Measurements from ENCODE around the gene RRP12.
"Not testable (repeated sequence)": the region's sequence is repeated elsewhere in the genome, so short reads cannot be mapped to it uniquely, and the experiment has no call there.

Gene RRP12

DNA sequence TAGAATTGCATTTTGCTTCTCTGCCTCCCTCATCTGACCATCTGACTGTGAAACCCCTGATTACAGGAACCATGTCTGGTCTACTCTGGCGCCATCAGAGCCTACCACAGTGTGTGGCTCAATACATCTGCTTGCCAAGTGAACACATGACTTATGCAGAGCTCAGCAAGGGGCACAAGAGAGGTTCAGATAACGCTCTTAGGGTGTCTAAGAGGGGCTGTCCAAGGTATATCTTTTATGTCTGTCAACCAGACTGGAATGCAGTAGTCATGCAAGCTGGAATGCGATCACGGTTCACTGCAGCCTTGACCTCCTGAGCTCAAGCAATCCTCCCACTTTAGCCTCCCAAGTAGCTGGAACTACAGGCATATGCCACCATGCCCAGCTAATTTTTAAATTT is 10.3 kb upstream of the RRP12 start:
- no peak for DNase-seq (ENCODE audit: low read depth)
- no peak overlapping the region for H3K4me3 ChIP-seq (ENCODE audit: low read depth, low read length)

GRCh38 chr10:97408496-97408992 is 7.4 kb upstream of the RRP12 start:
- no peak for DNase-seq (ENCODE audit: low read depth)
- no peak overlapping the region for H3K4me3 ChIP-seq (ENCODE audit: low read depth, low read length)

GRCh38 chr10:97407952-97408248 is 6.8 kb upstream of the RRP12 start:
- no peak for DNase-seq (ENCODE audit: low read depth)
- no peak overlapping the region for H3K4me3 ChIP-seq (ENCODE audit: low read depth, low read length)

DNA sequence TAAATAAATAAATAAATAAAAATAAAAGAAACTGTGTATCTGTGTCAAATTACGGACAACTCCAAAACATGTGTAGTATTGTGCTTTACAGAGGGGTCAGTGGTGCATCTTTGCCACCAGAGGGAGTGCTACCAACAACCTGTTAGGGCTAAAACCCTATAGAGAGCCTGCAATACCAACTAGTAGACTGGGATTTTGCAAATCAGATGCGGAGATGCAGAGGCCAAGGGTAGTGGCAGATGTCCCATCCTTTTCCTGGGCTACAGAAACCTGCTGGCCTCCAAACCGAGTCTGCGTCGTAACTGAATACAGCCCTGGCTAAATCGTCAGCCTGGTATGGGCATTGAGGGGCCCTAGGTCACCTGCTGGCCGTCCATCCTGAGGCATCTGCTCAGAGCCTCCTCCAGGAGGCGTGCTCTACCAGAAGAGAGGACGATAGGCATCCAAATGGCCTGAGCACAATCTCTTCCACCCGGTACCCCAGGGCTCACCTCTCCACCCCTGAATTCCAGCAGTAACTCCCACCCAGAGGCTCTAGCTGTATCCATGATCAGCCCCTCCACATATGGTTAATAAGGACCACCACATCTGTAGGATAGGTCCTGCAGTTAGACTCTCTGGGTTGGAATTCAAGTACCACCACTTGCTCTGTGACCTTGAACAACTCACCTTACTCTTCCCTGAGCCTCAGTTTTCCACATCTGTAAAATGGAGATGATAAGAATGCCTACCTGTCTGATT is 6.2 kb upstream of the RRP12 start:
- peak; percentile 28 for DNase-seq (ENCODE audit: low read depth)
- no peak overlapping the region for H3K4me3 ChIP-seq (ENCODE audit: low read depth, low read length)

DNA sequence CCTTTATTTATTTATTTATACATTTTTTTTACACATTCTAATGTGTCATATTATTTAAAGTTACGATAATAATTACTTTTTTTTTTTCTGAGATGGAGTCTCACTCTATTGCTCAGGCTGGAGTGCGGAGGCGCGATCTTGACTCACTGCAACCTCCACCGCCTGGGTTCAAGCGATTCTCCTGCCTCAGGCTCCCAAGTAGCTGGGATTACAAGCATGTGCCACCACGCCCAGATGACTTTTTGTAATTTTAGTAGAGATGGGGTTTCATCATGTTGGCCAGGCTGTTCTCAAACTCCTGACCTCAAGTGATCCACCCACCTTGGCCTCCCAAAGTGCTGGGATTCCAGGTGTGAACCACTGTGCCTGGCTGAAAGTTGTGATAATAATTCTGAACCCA is 5.3 kb upstream of the RRP12 start:
- not testable (repeated sequence) for H3K4me3 ChIP-seq (ENCODE audit: low read depth, low read length); DNase-seq (ENCODE audit: low read depth)

DNA sequence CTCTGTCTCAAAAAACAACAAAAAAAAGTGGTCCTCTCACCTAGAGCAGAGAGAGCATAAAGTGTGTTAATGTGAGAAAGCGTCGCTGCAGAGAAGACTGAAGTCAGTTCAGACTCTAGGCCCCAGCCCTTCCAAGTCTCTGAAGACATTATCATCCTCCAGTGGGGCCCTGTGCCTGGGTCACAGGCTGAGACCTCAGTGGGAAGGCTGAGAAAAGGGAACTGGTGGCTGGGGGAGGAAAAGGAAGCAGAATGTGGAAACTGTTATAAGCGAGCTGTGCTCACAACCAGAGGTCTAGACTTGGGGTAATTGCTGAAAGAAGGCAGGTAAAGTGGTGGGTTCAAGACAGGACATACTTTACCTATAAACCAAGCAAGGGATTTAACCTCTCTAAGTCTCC is 4.9 kb upstream of the RRP12 start:
- H3K4me3 ChIP-seq (ENCODE audit: low read depth, low read length), result no peak overlapping the region
- DNase-seq (ENCODE audit: low read depth), result no peak

DNA sequence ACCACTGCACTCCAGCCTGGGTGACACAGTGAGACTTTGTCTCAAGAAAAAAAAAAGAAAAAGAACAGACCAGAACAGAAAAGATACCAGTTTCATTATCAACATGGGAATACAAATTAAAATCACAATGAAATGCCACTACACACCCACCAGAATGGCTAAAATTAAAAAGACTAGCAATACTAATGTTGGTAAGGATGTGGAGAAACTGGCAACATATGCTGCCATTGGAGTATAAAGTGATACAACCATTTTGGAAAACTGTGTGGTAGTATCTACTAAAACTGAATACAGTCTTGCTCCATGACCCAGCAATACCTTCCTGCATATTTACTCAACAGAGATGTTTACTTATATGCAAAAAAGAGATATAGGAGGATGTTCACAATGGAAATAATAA is 2.9 kb upstream of the RRP12 start:
- DNase-seq (ENCODE audit: low read depth), result no peak
- H3K4me3 ChIP-seq (ENCODE audit: low read depth, low read length), result no peak overlapping the region

DNA sequence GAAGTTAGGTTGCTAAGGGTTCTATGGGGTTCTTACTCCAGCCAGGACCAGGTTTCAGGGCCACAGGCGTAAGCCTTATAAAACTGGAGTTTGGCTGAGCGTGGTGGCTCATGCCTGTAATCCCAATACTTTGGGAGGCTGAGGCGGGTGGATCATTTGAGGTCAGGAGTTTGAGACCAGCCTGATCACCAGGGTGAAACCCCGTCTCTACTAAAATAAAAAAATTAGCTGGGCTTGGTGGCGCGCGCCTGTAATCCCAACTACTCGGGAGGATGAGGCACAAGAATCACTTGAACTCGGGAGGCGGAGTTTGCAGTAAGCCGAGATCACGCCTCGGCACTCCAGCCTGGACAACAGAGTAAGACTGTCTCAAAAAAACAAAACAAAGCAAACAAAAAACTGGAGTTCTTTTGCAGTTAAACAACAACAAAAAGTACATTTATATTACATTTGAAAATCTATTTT is 347 bp upstream of the RRP12 start:
- DNase-seq (ENCODE audit: low read depth), result no peak
- H3K4me3 ChIP-seq (ENCODE audit: low read depth, low read length), result peak overlapping the region; percentile 95

DNA sequence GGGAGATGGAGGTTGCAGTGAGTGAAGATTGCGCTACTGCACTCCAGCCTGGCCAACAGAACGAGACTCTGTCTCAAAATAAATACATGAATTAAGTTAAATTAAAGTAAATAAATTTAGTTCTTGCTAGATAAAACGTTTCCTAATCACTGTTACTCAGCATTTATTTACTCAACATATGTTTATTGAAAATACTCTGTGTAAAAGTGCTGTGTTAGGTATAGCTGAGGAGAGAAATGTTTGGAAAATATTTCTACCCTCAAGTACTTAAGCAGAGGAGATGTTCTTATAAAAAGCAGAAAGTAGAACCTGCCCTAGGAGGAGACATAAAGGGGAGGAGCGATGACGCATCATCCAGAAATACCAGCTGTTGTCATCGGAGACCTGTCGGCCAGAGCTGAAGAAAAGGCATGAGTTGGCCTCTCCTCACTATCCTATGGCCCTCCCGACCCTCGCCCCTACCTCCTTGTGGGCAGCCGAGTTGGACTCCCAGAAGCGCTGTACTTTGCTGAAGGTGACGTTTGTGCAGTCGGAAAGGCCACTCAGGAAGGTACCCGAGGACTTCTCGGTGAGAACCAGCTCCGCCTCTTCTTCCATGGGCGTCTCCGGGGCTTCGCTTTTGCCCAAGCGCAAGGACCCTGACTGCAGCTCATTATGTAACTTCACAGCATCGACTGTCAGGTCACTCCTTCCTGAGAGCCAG is 1.1 kb downstream of the RRP12 start:
- H3K4me3 ChIP-seq (ENCODE audit: low read depth, low read length), result peak overlapping the region; percentile 95
- DNase-seq (ENCODE audit: low read depth), result no peak

GRCh38 chr10:97396056-97396455 is 5.1 kb downstream of the RRP12 start:
- no peak overlapping the region for H3K4me3 ChIP-seq (ENCODE audit: low read depth, low read length)
- no peak for DNase-seq (ENCODE audit: low read depth)

DNA sequence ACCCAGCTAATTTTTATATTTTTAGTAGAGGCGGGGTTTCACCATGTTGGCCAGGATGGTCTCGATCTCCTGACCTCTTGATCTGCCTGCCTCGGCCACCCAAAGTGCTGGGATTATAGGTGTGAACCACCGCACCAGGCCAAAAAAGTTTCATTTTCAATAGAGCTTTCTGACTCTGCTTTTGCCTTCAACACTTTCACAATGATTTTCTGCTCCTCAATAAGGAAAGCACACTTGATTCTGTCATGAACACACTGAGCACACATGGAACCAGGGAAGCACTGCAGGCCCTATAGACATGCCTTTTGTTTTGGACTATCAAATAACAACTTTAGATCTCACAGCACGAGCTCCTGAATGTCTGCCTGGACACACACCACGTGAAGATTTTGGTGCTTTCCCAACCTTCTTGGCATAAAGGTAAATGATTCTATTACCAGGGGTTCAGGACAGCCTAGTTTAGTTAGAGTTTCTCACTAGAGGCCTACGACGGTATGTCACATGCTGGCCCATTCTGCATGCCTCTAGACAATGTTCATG is 8.0 kb downstream of the RRP12 start:
- H3K4me3 ChIP-seq (ENCODE audit: low read depth, low read length), result no peak overlapping the region
- no peak for DNase-seq (ENCODE audit: low read depth)

GRCh38 chr10:97390091-97390490 is 11.0 kb downstream of the RRP12 start:
- no peak for DNase-seq (ENCODE audit: low read depth)
- H3K4me3 ChIP-seq (ENCODE audit: low read depth, low read length), result no peak overlapping the region

DNA sequence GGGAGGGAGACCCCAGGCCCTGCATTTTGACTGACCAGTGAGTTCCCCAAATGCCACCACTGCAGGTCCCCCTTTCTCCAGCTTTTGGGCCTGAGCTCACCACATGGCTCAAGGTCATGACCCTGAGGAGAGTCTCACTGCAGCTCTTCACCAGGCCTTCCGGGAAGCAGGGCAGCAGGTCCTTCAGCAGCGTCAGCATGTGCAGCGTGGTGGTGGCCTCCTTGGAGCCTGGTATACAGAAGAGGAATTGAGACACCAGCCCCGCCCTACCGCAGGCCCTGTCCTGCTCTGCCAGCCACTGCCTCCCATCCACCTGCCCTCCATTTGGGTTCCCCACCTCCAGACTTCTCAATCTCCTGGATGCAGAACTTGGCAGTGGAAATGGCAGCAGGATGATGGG is 13.0 kb downstream of the RRP12 start:
- no peak overlapping the region for H3K4me3 ChIP-seq (ENCODE audit: low read depth, low read length)
- DNase-seq (ENCODE audit: low read depth), result no peak

- no peak overlapping the region for H3K4me3 ChIP-seq (ENCODE audit: low read depth, low read length)
- no peak for DNase-seq (ENCODE audit: low read depth)
Measured at GRCh38 chr10:97385565-97385964, 15.6 kb downstream of the RRP12 start.

- DNase-seq (ENCODE audit: low read depth), result no peak
- H3K4me3 ChIP-seq (ENCODE audit: low read depth, low read length), result no peak overlapping the region
Measured at GRCh38 chr10:97384641-97385040, 16.5 kb downstream of the RRP12 start.

- DNase-seq (ENCODE audit: low read depth), result no peak
- no peak overlapping the region for H3K4me3 ChIP-seq (ENCODE audit: low read depth, low read length)
Measured at GRCh38 chr10:97384156-97384555, 17.0 kb downstream of the RRP12 start.

- DNase-seq (ENCODE audit: low read depth), result no peak
- no peak overlapping the region for H3K4me3 ChIP-seq (ENCODE audit: low read depth, low read length)
Measured at GRCh38 chr10:97383159-97383558, 18.0 kb downstream of the RRP12 start.

GRCh38 chr10:97381626-97382025 is 19.5 kb downstream of the RRP12 start:
- no peak for DNase-seq (ENCODE audit: low read depth)
- H3K4me3 ChIP-seq (ENCODE audit: low read depth, low read length), result no peak overlapping the region

GRCh38 chr10:97380516-97380915 is 20.6 kb downstream of the RRP12 start:
- no peak for DNase-seq (ENCODE audit: low read depth)
- H3K4me3 ChIP-seq (ENCODE audit: low read depth, low read length), result no peak overlapping the region

DNA sequence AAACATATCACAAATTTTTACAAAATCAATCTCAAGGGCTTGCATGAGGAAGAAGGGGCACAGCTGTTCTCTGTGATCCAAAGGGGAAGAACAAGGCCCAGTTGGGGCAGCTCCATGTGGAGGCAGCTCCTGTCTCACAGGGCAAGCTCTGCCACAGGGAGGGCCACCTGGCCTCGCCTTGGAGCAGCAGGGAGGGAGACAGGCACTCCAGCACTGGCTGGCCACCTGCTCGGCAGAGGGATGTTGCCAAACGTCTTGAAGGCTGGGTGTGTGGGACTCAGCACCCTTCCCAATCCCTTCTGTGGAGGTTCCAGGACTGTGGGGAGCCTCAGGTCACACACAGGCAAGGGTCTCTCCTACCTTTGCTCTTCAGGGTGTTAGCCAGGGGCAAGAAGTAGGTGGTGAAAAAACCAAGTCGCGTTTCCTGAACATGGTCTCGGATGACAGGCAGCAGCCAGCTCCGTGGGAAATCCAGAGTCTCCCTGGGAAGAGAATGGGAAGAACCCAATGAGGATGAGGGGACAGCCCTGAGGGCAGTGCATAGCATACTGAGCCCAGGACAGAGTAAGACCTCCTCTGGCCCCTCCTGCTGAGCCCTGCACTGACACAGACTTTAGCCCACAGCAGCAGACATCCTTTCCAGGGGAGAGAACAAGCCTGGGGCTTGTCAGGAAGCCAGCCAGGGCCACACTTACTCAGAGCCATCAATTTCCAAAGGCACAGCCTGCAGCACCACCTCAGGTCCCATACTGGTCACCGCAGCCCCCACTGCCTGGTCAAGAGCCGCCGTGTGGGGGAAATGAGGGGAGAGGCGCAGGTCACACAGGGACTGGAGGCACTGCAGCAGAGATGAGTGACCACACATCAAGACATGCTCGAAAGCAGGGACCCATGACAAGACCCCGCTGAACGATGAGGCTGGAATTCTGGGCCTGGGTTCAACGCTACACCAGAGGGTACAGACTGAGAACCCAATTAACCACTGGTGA is 21.9 kb downstream of the RRP12 start:
- DNase-seq (ENCODE audit: low read depth), result no peak
- H3K4me3 ChIP-seq (ENCODE audit: low read depth, low read length), result no peak overlapping the region

All from skeletal muscle cell (primary cell).